Mesodermal cell (in vitro differentiated cells): ENCODE data around the gene STRIP1.

Experiments used
- H3K27ac ChIP-seq: 2 replicates; pipeline ENCODE4 v1.7.0; 2013; ENCODE audit warnings: mild to moderate bottlenecking, low read depth, low read length, moderate library complexity; ENCODE audit not compliant: severe bottlenecking
- H3K36me3 ChIP-seq: 2 replicates; pipeline ENCODE4 v1.7.1; 2013; ENCODE audit warnings: mild to moderate bottlenecking, low read length, moderate library complexity; ENCODE audit not compliant: control insufficient read depth, insufficient read depth
- H3K4me1 ChIP-seq: one replicate; pipeline ENCODE4 v1.7.1; 2013; ENCODE audit warnings: mild to moderate bottlenecking, low read length; ENCODE audit not compliant: insufficient read depth, control insufficient read depth, poor library complexity, severe bottlenecking
- H3K4me3 ChIP-seq: 2 replicates; pipeline ENCODE4 v1.7.0; 2013; ENCODE audit warnings: low read length, control low read depth, mild to moderate bottlenecking; ENCODE audit not compliant: insufficient read depth, poor library complexity, severe bottlenecking; ENCODE audit errors: extremely low read depth
- H3K9me3 ChIP-seq: 2 replicates; pipeline ENCODE4 v1.7.1; 2013; ENCODE audit warnings: mild to moderate bottlenecking, low read length, moderate library complexity; ENCODE audit not compliant: control insufficient read depth
- WGBS, 2 experiments: methylation state at CpG; one replicate each; pipeline ENCODE4 v1.1.5; 2013; ENCODE audit warnings: missing lambda C conversion rate in 2 of 2; ENCODE audit not compliant: insufficient coverage in 2 of 2; 5-methylcytosine and 5-hydroxymethylcytosine counted together

STRIP1 gene

DNA sequence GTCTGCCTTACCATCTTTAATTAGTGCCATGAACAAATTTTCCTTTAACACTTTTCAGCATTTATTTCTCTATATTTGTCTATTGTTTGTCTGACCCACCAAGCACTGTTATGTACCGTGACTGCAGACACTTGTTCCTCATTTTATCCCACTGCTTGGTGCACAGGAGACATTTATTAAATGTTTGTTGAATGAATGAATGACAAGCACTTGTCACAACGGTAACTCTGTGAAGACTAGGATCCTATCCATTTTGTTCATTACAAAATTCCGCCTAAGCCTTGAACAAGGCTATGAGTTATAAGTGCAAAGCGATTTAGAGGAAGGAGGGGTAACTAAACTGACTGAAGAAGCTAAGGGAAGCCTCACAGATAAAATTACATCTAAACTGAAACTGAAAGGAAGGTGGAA lies 379 bp upstream of the STRIP1 start:
- Histone ChIP-seq H3K4me1 (peaks cover 11% of the 10 kb centered on the region), H3K9me3 (no peaks in the 10 kb centered on the region), H3K36me3 (peaks cover 26% of the 10 kb centered on the region), H3K27ac (peak overlapping the region; percentile 93), H3K4me3 (peak overlapping the region; percentile 99)
- 80% methylated on average over 1 of the region's 4 CpGs; no CpG with 5 or more reads in 1 of the 2 experiments for WGBS, 2 experiments

DNA sequence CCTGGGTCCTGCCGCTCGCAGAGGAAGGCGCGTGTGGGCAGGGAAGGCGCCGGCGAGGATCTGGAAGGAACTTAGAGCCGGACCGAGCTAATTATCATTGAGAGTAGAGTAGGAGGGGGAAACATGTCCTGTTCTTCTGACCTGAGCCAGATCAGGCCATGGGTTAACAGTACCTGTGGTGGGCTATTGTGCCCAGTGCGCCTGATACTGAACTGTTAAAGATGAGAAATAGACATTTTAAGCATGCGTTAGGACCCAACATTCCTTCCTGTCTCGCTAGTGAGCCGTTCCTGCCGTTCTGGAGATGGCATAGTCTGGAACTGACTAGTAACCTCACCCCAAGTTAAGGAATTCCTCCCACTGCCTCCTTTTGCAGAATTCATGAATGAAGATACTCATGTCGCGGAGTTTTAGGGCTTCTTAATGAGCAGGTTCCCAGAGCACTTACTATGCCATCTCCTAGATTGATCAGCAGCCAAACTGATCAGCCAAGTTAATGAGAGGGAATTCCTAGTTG lies 870 bp downstream of the STRIP1 start:
- WGBS, 2 experiments, result 1% methylated on average over 12 to 14 of the region's 16 CpGs
- H3K27ac ChIP-seq, result peak overlapping the region; percentile 93
- peaks cover 11% of the 10 kb centered on the region for H3K4me1 ChIP-seq
- peak overlapping the region; percentile 99 for H3K4me3 ChIP-seq
- H3K9me3 ChIP-seq, result no peaks in the 10 kb centered on the region
- peaks cover 38% of the 10 kb centered on the region for H3K36me3 ChIP-seq

- Histone ChIP-seq H3K27ac (no peak overlapping the region), H3K9me3 (no peaks in the 10 kb centered on the region), H3K4me1 (no peaks in the 10 kb centered on the region), H3K36me3 (peaks cover 68% of the 10 kb centered on the region), H3K4me3 (no peak overlapping the region)
- 100% methylated on average over 3 to 5 of the region's 5 CpGs for WGBS, 2 experiments
Measured at GRCh38 chr1:110038271-110038670, 3.8 kb downstream of the STRIP1 start.

GRCh38 chr1:110039641-110040040 lies 5.2 kb downstream of the STRIP1 start:
- WGBS, 2 experiments, result 91 to 95% methylated on average over 3 to 4 of the region's 4 CpGs
- no peaks in the 10 kb centered on the region for H3K4me1 ChIP-seq
- H3K4me3 ChIP-seq, result no peak overlapping the region
- no peaks in the 10 kb centered on the region for H3K9me3 ChIP-seq
- H3K36me3 ChIP-seq, result peaks cover 80% of the 10 kb centered on the region
- no peak overlapping the region for H3K27ac ChIP-seq

GRCh38 chr1:110040548-110040947 lies 6.1 kb downstream of the STRIP1 start:
- Histone ChIP-seq H3K4me3 (no peak overlapping the region), H3K9me3 (no peaks in the 10 kb centered on the region), H3K36me3 (peaks cover 89% of the 10 kb centered on the region), H3K27ac (no peak overlapping the region), H3K4me1 (no peaks in the 10 kb centered on the region)
- WGBS, 2 experiments, result 85 to 95% methylated on average over 3 to 4 of the region's 4 CpGs

DNA sequence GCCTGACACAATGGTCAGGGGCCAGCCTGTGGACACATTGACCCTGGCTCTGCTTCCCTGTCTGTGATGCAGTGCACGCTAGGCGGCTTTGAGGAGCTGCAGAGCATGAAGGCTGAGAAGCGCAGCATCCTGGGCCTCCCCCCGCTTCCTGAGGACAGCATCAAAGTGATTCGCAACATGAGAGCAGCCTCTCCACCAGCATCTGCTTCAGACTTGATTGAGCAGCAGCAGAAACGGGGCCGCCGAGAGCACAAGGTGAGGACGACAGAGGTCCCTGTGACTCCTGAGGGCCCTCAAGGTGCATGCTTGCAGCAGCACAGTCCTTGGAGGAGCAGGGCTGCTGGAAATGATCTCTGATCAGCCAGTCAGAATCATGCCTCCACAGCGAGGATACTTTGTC lies 8.6 kb downstream of the STRIP1 start:
- H3K4me3 ChIP-seq, result no peak overlapping the region
- no peaks in the 10 kb centered on the region for H3K9me3 ChIP-seq
- H3K27ac ChIP-seq, result no peak overlapping the region
- H3K4me1 ChIP-seq, result no peaks in the 10 kb centered on the region
- WGBS, 2 experiments, result 98% methylated on average over 10 of the region's 10 CpGs
- peaks cover 98% of the 10 kb centered on the region for H3K36me3 ChIP-seq

DNA sequence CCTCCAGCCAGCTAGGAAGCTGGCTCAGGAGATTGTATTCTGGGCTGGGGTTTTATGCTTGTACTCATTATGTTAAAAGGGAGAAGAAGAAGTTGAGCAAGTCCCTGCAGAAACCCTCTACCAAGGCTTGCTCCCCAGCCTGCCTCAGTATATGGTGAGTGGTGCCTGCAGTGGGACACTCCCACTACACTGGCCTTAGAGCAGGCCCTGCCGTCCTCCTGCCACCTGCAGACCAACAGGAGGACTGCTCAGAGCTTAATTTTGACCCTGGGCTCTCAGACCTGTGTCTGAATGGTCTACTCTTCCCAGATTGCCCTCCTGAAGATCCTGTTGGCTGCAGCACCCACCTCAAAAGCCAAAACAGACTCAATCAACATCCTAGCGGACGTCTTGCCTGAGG lies 13.0 kb downstream of the STRIP1 start:
- Histone ChIP-seq H3K4me3 (no peak overlapping the region), H3K27ac (no peak overlapping the region), H3K36me3 (peaks cover 95% of the 10 kb centered on the region), H3K4me1 (peaks cover 8% of the 10 kb centered on the region), H3K9me3 (no peaks in the 10 kb centered on the region)
- 86 to 92% methylated on average over 1 to 2 of the region's 3 CpGs for WGBS, 2 experiments

DNA sequence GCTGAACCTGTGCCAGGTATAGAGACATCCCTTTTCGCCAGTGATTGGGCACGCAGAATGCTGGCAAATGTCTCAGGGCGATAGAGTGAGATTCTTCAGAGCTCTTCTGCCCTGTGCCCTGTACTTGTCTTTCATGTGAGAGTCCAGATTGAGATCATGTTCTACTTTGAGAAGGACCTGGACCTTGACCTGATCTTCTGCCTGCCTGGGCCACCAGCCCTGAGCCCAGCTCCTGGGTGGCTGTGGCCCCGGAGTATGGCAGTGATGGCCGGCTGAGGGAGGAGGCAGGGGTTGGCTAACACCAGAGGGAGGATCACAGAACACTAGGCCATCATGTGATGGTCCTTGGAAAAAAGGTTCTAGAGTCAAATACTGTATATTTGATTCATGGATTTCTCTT lies 13.8 kb downstream of the STRIP1 start:
- Histone ChIP-seq H3K4me1 (peaks cover 16% of the 10 kb centered on the region), H3K4me3 (no peak overlapping the region), H3K27ac (no peak overlapping the region), H3K36me3 (peaks cover 95% of the 10 kb centered on the region), H3K9me3 (no peaks in the 10 kb centered on the region)
- 97% methylated on average over 5 of the region's 5 CpGs for WGBS, 2 experiments

DNA sequence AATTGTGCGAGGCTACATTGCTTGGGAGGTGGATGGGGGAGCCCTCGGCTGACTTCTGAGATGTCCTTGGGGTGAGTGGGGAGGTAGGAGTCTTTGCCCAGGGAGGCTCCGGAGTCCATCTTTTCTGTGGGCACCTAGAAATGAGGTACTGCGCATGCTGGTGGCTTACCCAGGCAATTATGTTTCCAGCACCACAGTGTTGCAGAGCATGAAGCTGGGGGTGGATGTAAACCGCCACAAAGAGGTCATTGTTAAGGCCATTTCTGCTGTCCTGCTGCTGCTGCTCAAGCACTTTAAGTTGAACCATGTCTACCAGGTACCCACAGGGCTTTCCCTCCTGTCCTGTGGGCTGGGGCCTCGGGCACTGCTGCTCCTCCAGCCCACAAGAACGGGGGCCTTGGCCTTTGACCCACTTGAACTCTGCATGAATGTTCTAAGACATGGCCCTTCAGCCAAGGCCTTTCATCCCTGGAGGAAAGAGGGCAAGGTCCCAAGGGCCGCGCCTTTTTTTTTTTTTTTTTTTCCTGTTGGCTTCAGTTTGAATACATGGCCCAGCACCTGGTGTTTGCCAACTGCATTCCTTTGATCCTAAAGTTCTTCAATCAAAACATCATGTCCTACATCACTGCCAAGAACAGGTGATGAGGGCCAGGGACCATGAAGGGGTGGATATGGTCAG lies 14.6 kb downstream of the STRIP1 start:
- H3K9me3 ChIP-seq, result no peaks in the 10 kb centered on the region
- no peak overlapping the region for H3K4me3 ChIP-seq
- H3K27ac ChIP-seq, result no peak overlapping the region
- H3K36me3 ChIP-seq, result peaks cover 95% of the 10 kb centered on the region
- 94 to 95% methylated on average over 7 to 8 of the region's 9 CpGs for WGBS, 2 experiments
- peaks cover 20% of the 10 kb centered on the region for H3K4me1 ChIP-seq

DNA sequence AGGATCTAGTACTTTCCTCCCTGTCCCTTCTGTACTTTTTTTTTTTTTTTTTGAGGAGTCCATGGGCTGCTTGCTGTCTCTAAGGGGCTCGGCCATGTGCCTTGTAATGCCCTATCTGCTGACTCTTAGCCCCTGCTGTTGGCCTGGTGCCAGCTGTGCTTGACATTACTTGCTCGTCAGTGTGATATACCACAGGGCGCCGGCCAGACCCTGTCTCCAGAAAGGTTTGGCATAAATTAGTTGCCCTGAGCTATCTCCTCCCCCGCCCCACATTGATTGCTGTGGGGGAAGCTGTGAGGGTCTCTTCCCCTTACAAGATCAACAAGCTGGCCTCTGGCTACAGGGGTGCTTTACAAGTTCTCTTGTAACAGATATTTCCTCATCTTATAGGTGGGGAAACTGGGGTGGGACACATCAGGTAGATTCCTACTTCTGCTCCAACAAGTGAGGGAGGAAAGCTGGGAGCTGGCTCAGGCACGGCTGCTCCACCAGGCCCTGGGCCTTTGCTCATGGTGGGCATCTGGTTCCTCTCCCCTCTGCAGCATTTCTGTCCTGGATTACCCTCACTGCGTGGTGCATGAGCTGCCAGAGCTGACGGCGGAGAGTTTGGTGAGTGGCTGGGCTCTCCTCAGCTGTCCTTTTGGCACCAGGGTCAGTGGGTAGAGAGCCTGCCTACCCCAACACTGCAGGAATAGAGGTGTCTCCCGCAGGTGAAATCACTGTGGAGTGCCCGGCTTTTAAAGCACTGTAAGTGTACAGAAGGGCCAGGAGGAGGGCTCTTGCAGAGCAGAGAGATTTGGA lies 15.6 kb downstream of the STRIP1 start:
- Histone ChIP-seq H3K36me3 (peaks cover 97% of the 10 kb centered on the region), H3K4me3 (no peak overlapping the region), H3K27ac (no peak overlapping the region), H3K4me1 (peaks cover 20% of the 10 kb centered on the region), H3K9me3 (no peaks in the 10 kb centered on the region)
- WGBS, 2 experiments, result 95 to 99% methylated on average over 8 of the region's 11 CpGs
